GM19468 (cell line): Measurements from ENCODE around the gene CRX.
"Not testable (repeated sequence)": the region's sequence is repeated elsewhere in the genome, so short reads cannot be mapped to it uniquely, and the experiment has no call there.

Experiments
- ATAC-seq: cut with Tn5 transposase; IDR thresholded peaks from one replicate; pipeline ENCODE4 v1.9.1; 2021; ENCODE audit warnings: mild to moderate bottlenecking, moderate library complexity, moderate number of reproducible peaks; ENCODE audit not compliant: unreplicated experiment; ENCODE audit errors: extremely low read depth

CRX gene

GRCh38 chr19:47803148-47803547 lies 18.6 kb upstream of the CRX start:
- ATAC-seq: not testable (repeated sequence)

DNA sequence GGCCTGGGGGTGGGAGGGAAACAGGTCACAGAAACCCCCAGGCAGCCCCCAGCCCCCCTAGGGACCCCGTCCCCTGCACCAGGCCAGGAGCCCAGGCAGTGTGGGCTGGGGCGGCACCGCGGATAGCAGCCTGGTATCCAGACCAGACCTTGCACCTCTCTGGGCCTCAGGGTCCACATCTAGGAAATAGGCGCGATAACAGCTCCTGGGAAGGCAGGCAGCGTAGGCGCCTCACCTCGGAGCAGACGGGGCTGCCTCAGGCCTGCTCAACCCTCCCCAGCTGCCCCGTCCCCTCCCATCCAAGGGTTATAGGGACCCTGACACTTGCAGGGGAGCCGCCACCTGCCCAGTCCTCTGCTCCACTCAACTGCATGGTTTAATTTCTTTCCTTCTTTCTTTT lies 18.1 kb upstream of the CRX start:
- ATAC-seq: not testable (repeated sequence)

GRCh38 chr19:47804451-47804850 lies 17.3 kb upstream of the CRX start, which contains the start of gene TPRX1:
Gene TPRX1, minus strand, starts transcription at chr19:47804551. Its CDS starts 12 bp downstream, at chr19:47804539.
- ATAC-seq: not testable (repeated sequence)

- ATAC-seq: no peak
These were observed 16.4 kb upstream of the CRX start for GRCh38 chr19:47805313-47805712.

DNA sequence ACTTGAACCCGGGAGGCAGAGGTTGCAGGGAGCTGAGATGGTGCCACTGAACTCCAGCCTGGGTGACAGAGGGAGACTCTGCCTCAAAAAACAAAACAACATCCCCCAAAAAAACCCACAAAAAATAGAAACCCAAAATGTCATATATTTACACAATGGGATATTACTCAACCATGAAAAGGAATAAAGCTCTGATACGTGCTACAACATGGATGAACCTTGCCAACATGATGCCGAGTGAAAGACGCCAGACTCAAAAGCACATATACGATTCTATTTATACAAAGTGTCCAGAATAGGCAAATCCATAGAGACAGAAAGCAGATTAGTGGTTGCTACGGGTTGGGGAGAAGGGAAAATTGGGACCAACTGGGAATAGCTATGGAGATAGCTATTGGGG lies 15.3 kb upstream of the CRX start:
- no peak for ATAC-seq

DNA sequence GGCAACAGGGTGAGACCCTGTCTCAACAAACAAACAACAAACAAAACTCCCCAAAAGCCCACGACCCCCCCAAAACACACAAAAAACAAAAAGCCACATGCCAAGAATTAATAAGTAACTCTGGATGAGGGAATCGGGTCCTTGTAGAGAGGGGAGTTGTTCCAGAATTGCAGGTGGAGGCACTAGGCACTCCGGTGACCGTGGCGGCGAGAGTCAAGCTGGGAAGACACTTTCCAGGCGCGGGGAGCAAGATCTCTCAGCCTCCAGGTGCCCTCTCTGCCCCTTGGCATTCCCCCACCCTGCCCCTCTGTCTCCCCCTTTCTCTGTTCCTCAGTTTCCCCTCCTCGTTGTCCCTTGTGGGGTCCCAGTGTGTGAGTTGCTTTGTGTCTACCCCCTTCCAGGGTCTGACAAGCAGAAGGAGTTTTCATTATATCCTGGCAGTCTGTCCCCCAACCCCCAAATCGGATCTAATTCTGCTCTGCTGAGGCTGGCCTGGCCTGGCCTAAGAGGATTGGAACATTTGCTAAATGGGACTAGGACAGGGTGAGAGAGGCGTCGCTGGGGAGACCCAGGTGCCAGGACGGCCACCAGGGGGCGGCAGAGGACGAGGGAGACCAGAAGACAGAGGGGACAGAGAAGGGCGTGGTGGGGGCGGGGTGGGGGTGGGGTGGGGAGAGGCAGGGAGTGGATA lies 8.3 kb upstream of the CRX start:
- no peak for ATAC-seq

GRCh38 chr19:47813995-47814328 lies 7.8 kb upstream of the CRX start:
- no peak for ATAC-seq

DNA sequence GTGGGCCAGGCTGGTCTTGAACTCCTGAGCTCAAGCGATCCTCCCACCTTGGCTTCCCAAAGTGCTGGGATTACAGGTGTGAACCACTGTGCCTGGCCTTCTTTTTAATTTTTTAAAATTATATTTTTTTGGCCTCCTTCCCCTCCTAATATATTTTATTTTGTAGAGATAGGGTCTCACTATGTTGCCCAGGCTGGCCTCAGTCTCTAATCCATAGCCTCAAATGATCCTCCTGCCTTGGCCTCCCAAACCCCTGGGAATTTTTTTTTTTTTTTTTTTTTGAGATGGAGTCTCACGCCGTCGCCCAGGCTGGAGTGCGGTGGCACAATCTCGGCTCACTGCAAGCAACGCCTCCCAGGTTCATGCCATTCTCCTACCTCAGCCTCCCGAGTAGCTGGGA lies 5.5 kb upstream of the CRX start:
- ATAC-seq: not testable (repeated sequence)

- not testable (repeated sequence) for ATAC-seq
These were observed 3.5 kb upstream of the CRX start for GRCh38 chr19:47818221-47818620.

GRCh38 chr19:47819858-47820257 lies 1.9 kb upstream of the CRX start:
- ATAC-seq: no peak

DNA sequence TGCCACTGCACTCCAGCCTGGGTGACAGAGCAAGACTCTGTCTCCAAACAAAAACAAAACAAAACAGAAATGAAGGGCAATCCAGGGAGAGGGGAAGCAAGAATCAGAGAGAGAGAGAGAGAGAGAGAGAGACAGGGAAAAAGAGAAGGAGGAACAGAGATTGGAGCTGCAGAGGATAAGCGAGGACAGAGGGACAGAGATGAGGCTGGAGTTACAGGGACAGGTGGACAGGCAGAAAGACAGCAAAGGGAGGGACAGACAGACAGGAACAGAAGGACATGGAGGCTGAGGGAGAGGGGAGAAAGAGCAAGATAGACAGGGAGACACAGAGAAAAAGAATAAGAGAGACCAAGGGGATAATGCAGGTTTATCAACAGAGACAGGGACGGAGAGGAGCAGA lies 1.3 kb upstream of the CRX start:
- no peak for ATAC-seq

GRCh38 chr19:47824396-47824795 lies 2.7 kb downstream of the CRX start:
- no peak for ATAC-seq

GRCh38 chr19:47826800-47827199 lies 5.1 kb downstream of the CRX start:
- ATAC-seq: no peak

GRCh38 chr19:47832723-47833122 lies 11.0 kb downstream of the CRX start:
- ATAC-seq: no peak

GRCh38 chr19:47836038-47836437 lies 14.3 kb downstream of the CRX start:
- no peak for ATAC-seq

DNA sequence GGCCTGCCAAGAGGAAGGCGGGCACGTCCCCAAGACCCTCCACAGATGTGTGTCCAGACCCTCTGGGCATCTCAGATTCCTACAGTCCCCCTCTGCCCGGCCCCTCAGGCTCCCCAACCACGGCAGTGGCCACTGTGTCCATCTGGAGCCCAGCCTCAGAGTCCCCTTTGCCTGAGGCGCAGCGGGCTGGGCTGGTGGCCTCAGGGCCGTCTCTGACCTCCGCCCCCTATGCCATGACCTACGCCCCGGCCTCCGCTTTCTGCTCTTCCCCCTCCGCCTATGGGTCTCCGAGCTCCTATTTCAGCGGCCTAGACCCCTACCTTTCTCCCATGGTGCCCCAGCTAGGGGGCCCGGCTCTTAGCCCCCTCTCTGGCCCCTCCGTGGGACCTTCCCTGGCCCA lies 17.7 kb downstream of the CRX start:
- no peak for ATAC-seq

DNA sequence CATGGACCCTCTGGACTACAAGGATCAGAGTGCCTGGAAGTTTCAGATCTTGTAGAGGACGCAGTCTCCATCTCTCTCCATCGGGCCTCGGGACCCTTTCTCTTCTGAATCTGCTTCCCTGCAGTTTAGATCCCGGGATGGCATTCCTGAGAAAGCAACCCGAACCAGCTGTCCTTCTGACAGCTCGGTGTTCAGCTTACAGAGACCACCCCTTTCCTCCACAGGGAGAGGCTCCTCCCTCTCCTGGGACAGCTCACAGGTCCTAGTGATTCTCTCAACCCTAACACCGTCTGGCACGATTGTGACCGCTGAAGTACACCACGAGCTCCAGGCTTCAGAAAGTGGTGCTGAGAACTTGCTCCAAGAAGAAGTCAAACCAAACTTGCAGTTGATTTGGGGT lies 18.2 kb downstream of the CRX start:
- no peak for ATAC-seq

- no peak for ATAC-seq
These were observed 21.2 kb downstream of the CRX start for GRCh38 chr19:47842941-47843340.

- no peak for ATAC-seq
These were observed 26.7 kb downstream of the CRX start for GRCh38 chr19:47848425-47848822.

GRCh38 chr19:47848823-47849473 lies 27.2 kb downstream of the CRX start:
- ATAC-seq: no peak

GRCh38 chr19:47853003-47853402 lies 31.3 kb downstream of the CRX start:
- ATAC-seq: no peak

DNA sequence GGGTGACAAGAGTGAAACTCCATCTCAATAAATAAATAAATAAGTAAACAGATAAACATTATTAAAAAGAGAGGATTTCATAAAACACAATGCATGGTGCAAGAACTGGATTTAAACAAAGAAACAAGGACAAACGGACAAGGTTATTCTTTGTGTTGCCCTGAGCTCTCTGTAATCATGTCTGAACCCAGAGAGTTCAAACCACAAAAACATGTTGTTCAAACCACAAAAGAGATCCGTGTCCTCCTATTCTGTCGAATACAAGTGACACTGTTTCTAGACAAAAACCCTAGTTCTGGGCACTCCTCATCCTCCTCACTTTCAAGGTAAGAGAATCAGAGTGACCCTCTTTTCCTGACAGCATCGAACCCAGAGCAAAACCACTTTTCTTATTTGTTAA lies 32.7 kb downstream of the CRX start:
- ATAC-seq: no peak
